Measurements from ENCODE around the gene VDAC2. TPM values are rescaled to one million over a fixed set of nuclear protein-coding genes. Genes with fewer than 3 reads are reported as not detected.
"Not testable (repeated sequence)": the region's sequence is repeated elsewhere in the genome, so short reads cannot be mapped to it uniquely, and the experiment has no call there.

VDAC2 gene
- total RNA-seq, 4 donors from 2014 or later: 89.1 to 114 (median 109) TPM

DNA sequence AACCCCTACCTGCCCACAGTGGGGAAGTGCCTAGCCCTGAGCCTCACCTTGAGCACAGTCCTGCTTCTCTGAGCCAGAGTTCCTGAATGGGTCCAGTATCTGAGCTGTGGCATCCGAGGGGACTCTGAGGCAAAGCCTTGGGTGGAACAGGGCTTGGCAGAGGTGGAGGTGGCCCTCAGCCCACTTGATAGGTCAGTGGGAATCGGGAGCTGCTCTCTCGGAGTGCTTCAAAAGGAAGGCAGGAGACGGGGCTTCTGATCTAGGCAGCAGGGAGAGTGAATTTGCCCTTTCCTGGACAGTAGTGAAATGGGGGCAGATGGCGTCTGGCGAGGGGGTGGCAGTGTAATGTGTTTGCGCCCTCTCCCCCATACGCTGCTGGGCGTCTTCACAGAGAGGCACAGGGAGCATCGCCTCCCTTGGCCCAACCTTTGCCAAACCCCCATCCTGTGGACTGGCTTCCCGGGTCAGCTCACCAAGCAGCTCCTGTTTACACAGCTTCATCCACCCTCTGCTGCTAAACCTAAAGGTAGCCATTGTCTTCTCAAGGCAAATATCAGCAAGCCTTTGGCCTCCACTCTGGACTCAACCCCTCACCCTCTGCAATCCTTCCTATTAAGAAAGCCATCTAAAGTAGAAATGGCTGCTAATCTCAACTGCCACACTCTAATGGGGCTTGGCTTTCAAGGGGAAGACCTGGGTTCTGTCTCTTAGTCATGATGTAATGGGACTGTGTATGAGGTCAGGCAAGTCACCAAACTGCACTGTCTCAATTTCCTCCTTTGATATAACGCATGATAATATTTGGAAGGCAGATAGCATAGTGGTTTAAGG, 21.1 kb upstream of the VDAC2 start:
- Histone ChIP-seq H3K27ac (no peak overlapping the region), H3K36me3 (no peaks in the 10 kb centered on the region), H3K4me3 (no peak overlapping the region), H3K4me1 (peaks cover 0 to 18% (median 9%) of the 10 kb centered on the region in 4 donors), H3K27me3 (no peaks in the 10 kb centered on the region), H3K9me3 (no peaks in the 10 kb centered on the region)
- TF ChIP-seq, protein P1, sequence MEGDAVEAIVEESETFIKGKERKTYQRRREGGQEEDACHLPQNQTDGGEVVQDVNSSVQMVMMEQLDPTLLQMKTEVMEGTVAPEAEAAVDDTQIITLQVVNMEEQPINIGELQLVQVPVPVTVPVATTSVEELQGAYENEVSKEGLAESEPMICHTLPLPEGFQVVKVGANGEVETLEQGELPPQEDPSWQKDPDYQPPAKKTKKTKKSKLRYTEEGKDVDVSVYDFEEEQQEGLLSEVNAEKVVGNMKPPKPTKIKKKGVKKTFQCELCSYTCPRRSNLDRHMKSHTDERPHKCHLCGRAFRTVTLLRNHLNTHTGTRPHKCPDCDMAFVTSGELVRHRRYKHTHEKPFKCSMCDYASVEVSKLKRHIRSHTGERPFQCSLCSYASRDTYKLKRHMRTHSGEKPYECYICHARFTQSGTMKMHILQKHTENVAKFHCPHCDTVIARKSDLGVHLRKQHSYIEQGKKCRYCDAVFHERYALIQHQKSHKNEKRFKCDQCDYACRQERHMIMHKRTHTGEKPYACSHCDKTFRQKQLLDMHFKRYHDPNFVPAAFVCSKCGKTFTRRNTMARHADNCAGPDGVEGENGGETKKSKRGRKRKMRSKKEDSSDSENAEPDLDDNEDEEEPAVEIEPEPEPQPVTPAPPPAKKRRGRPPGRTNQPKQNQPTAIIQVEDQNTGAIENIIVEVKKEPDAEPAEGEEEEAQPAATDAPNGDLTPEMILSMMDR (IDR thresholded peaks at IDR 0.05): no peak
- TF ChIP-seq POLR2A (IDR thresholded peaks at IDR 0.05) (no peak), EP300 (IDR thresholded peaks at IDR 0.05) (no peak)
- no peak for DNase-seq (ENCODE audit: low spot score in 2 of 2)
- 91 to 92% methylated on average over 12 of the region's 12 CpGs for WGBS, 2 donors

DNA sequence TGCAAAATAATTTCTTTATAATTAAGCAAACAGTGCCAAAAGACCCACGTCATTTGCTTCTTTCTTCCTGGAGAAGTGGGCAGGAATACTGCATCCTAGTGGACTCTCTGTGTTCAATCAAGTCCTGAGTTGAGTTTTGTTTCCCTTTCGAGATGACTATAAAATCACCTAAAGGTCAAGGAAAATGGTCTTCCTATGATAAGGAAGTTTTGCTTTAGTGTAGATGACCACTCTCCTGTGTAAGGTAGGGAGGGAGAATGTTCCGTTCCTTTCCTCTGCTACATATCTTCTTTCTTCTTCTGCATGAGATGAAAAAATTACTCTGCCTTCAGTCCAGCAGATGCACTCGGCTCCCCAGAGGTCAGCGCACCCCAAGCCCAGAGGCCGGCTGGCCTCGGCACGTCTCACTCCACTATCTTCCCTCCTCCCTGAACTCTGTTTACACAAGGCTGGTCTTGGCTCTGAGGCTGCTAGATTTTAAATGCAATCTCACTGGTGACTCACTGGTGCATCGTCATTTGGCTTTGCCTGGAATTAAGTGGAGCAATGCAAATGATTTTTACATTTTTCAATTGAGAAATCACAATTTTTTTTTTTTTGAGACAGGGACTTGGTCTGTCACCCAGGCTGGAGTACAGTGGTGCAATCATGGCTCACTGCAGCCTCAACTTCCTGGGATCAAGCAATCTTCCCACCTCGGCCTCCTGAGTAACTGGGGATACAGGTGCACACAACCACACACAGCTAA, 18.6 kb upstream of the VDAC2 start:
- Histone ChIP-seq H3K36me3 (no peaks in the 10 kb centered on the region), H3K27ac (peak overlapping the region in 3 of 4 donors; percentile 62 to 83 (median 69)), H3K4me1 (peaks cover 0 to 23% (median 9%) of the 10 kb centered on the region in 4 donors), H3K4me3 (no peak overlapping the region), H3K27me3 (no peaks in the 10 kb centered on the region), H3K9me3 (no peaks in the 10 kb centered on the region)
- peak in 1 of 2 donors; percentile 54 for DNase-seq (ENCODE audit: low spot score in 2 of 2)
- WGBS, 2 donors: 28 to 34% methylated on average over 10 of the region's 10 CpGs
- TF ChIP-seq, protein P1 (IDR thresholded peaks at IDR 0.05): no peak
- TF ChIP-seq POLR2A (IDR thresholded peaks at IDR 0.05): no peak
- TF ChIP-seq EP300 (IDR thresholded peaks at IDR 0.05): peak in 1 of 2 donors; percentile 58

DNA sequence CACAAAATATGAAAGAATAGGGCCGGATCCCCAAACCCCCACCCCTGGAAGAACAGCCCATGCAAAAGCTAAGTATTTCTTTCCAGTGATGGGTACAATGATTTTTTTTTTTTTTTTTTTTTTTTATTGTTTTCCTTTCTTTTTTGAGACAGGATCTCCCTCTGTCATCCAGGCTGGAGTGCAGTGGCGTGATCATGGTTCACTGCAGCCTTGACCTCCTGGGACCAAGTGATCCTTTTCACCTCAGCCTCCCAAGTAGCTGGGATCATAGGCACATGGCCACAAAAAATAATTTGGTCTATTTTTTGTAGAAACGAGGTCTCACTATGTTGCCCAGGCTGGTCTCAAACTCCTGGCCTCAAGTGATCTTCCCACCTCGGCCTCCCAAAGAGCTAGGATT, 16.0 kb upstream of the VDAC2 start:
- H3K4me1 ChIP-seq: peaks cover 0 to 38% (median 9%) of the 10 kb centered on the region in 4 donors
- 84 to 88% methylated on average over 4 of the region's 4 CpGs for WGBS, 2 donors
- H3K27me3 ChIP-seq; H3K4me3 ChIP-seq; H3K36me3 ChIP-seq; DNase-seq (ENCODE audit: low spot score in 2 of 2); H3K9me3 ChIP-seq: not testable (repeated sequence)
- peak overlapping the region in 1 of 4 donors; percentile 84 for H3K27ac ChIP-seq

DNA sequence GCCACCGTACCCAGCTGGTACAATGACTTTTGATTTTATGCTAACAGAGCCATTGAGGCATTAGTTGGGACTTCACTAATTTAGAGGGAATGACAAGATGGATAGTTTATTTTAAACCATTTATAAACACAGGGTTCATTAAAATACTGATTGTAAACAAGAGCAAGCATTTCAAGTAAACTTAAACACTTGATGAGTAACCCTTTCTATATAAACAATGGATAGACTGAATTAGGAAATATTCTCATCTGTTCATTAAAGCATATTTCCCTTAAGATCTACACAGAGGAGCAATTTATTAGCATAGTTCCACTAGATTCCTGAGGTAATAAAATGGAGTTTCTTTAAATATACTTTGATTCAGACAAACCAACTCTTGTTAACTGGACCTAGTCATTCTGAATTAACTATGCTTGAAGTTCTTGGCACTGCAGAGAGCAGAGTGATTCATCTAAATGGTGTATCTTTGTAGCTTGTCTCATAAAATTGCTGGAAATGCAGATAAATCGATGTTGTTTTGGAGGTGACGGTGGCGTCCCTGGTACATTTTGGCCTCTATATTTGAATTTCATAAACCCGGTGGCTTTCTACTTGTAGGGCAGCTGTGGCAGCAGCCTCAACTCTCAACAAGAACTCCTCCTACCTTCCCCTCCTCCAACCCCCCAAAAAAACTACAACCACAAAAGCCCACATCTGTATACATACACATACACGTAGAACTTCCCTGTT, 15.4 kb upstream of the VDAC2 start:
- Histone ChIP-seq H3K9me3 (no peaks in the 10 kb centered on the region), H3K36me3 (no peaks in the 10 kb centered on the region), H3K4me1 (peaks cover 0 to 38% (median 9%) of the 10 kb centered on the region in 4 donors), H3K4me3 (no peak overlapping the region), H3K27me3 (no peaks in the 10 kb centered on the region), H3K27ac (peak overlapping the region in 2 of 4 donors; percentile 65 to 84)
- WGBS, 2 donors: 66 to 78% methylated on average over 6 of the region's 6 CpGs
- no peak for TF ChIP-seq POLR2A (IDR thresholded peaks at IDR 0.05)
- no peak for DNase-seq (ENCODE audit: low spot score in 2 of 2)

DNA sequence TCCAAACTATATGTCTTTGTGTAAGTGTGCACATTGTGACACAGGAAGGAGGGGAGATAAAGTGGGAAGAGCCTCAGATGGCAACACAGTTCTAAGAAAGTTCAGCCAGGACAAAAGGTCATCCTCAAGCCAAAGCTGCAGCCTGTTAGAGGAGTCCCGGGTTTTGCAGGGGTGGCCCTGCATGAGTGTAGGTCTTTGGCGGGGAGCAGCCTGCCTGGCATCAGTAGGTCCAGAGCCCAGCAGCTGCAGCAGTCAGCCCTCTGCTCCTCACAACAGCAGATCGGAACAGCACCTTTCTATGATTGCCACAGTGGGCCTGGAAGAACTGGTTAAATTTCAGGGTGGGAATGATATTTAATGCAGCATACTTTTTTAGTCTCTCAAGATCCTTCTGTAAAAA, 13.5 kb upstream of the VDAC2 start:
- DNase-seq (ENCODE audit: low spot score in 2 of 2): no peak
- TF ChIP-seq POLR2A (IDR thresholded peaks at IDR 0.05) (no peak), EP300 (IDR thresholded peaks at IDR 0.05) (no peak)
- TF ChIP-seq, protein P1 (IDR thresholded peaks at IDR 0.05): no peak
- 67 to 78% methylated on average over 3 of the region's 3 CpGs for WGBS, 2 donors

More for the DNA sequence above, 13.5 kb upstream of the VDAC2 start:
- Histone ChIP-seq H3K4me3 (no peak overlapping the region), H3K27me3 (no peaks in the 10 kb centered on the region), H3K4me1 (peaks cover 0 to 28% (median 3%) of the 10 kb centered on the region in 4 donors), H3K27ac (peak overlapping the region in 3 of 4 donors; percentile 1 to 84 (median 65)), H3K36me3 (no peaks in the 10 kb centered on the region), H3K9me3 (no peaks in the 10 kb centered on the region)
